GM10266 (cell line): Measurements from ENCODE around the gene APEH.
A peak's percentile ranks its signal among the peaks of the same experiment; 100 is the strongest.

Experiments used
- DNase-seq: peaks from one replicate; pipeline ENCODE4 v3.0.0; 2012; ENCODE audit errors: extremely low spot score
- TF ChIP-seq, protein P1 (sequence below): IDR thresholded peaks from 2 replicates; pipeline ENCODE4 v1.5.1; 2012; ENCODE audit warnings: mild to moderate bottlenecking, low read depth; ENCODE audit not compliant: control insufficient read depth, insufficient read depth; ENCODE audit errors: missing control alignments

Gene APEH

DNA sequence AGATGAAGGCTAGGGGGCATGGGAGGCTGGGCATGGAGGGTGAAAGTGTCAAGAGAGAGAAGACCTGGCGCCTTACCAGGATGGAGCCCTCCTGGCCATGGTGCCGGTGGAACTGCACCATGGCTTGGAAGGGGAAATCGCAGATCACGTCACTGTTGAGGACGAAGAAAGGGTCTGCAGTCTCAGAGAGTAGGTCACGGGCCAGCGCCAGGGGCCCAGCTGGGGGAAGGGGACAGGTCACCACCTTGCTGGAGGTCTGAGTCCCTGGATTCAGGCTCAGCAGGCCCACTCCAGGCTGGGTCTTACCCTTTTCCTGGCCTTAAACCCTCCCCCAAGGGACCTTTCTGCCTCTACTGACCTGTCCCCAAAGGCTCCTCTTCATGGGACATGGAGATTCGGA lies 48.7 kb downstream of the APEH start:
- TF ChIP-seq, protein P1, sequence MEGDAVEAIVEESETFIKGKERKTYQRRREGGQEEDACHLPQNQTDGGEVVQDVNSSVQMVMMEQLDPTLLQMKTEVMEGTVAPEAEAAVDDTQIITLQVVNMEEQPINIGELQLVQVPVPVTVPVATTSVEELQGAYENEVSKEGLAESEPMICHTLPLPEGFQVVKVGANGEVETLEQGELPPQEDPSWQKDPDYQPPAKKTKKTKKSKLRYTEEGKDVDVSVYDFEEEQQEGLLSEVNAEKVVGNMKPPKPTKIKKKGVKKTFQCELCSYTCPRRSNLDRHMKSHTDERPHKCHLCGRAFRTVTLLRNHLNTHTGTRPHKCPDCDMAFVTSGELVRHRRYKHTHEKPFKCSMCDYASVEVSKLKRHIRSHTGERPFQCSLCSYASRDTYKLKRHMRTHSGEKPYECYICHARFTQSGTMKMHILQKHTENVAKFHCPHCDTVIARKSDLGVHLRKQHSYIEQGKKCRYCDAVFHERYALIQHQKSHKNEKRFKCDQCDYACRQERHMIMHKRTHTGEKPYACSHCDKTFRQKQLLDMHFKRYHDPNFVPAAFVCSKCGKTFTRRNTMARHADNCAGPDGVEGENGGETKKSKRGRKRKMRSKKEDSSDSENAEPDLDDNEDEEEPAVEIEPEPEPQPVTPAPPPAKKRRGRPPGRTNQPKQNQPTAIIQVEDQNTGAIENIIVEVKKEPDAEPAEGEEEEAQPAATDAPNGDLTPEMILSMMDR = no peak
- no peak for DNase-seq

DNA sequence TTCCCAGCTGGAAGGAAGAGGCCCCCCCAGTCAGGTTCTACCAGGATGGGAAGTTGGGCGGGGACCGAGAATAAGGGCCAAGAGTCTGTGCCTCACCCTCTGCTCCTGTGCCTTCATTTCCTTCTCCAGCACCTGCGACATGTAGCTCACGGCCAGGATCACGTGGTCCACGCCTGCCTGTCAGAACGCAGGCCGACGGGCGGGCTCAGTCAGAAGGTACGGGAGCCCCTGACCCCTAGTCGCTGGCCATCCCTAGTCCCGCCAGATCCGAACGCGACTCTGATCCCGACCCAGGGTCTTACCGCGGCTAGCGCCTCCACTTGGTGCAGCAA lies 49.1 kb downstream of the APEH start:
- TF ChIP-seq, protein P1 = no peak
- peak; percentile 72 for DNase-seq

DNA sequence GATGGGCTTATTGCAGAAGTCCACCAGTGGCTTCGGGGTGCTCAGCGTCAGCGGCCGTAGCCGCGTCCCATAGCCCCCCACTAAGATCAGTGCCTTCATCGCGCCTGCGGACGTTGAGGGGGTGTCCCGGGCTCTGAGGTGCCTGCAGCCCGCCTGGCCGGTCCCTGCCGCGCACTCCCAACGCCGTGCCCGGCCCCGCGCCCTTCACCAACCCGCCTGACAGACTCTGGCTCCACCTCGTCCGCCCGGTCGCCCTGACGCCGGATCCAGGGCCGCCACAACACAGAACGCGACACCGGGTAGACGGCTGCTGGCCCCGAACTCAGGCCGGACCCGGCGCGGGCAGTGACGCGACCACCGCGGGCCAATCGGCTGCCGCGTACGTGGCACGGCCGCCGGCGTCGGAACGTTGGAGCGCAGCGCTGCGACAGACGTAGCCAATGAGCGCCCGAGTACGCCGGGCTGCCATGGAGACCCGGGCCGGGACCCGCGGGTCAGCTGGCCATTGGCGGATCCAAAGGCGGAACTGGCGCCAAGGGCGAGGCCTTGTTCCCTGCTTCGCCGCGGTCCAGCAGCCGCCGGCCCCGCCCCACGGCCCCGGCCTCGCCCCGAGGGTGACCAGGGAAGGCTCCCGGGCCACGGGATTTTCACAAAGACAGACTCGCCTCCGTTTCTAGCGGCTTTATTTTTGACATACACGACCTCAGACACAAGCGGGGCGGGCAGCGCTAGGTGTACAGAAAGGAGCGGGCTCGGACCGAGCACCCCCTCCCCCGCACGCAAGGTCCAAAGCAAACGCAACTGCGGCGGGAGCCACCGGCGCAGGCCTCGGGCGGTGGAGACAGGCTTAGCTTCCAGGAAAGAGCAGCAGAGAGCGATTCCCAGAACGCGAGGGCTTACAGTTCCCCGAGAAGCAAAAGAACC lies 49.7 kb downstream of the APEH start, which contains the start of gene GMPPB:
Gene GMPPB, minus strand, starts transcription at position 324 of the 924 bp plus-strand sequence. Its CDS starts 225 bp downstream, at position 99.
- DNase-seq = peak; percentile 98
- TF ChIP-seq, protein P1 = no peak

DNA sequence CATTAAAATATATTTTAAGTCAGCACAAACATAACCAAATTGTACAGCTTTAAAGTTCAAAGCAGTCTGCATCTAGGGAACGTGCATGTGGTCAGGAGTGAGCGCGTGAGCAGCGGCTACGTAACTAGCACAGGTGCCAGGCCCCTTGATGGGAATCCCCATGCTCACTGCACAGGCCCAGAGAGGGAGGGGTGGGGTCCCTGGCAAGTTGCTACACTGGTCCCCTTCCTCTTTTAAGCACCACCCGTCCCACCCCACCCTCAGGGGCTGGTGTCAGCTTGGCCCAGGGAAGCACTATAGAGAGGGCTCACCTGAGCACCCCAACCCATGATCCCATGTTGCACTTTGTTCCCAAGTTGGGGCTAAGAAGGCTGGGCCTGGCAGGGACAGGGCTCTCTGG lies 50.4 kb downstream of the APEH start:
- peak; percentile 55 for DNase-seq
- TF ChIP-seq, protein P1 = no peak

DNA sequence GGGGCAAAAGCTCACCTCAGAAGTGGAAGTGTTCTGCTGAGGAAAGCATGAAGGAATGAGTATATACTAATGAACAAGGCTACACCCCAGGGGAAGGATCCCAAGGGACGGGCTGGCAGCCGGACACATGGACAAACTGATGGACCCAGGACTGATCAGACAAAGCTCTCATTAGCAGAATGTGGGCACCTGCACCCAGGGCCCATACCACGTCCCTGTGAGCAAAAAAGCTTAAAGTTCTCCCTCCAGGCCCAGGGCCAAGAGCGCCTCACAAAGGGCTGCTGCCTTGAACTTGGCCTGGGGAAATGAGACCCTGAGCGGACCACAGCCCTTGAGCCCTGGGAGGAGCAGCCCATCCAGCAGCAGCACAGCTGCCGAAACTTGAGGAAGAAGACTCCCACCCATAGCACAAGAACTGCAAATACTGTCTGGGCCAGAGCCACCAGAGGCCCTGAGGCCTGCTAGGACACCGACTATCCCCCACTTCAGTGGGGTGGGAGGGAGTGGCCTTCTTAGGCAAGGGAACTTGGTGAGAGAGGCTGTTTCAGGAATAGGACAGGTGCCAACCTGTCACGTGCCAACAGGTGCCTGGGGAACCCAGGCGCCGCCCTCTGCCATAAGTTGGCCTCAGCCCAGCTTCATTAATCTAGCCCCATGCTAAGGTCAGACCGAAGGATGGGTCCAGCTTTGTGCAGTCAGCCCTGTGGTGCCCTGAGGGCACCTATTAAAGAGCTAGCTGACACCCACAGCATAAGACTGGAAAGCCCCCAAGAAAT lies 51.9 kb downstream of the APEH start:
- DNase-seq = no peak
- TF ChIP-seq, protein P1 = no peak

DNA sequence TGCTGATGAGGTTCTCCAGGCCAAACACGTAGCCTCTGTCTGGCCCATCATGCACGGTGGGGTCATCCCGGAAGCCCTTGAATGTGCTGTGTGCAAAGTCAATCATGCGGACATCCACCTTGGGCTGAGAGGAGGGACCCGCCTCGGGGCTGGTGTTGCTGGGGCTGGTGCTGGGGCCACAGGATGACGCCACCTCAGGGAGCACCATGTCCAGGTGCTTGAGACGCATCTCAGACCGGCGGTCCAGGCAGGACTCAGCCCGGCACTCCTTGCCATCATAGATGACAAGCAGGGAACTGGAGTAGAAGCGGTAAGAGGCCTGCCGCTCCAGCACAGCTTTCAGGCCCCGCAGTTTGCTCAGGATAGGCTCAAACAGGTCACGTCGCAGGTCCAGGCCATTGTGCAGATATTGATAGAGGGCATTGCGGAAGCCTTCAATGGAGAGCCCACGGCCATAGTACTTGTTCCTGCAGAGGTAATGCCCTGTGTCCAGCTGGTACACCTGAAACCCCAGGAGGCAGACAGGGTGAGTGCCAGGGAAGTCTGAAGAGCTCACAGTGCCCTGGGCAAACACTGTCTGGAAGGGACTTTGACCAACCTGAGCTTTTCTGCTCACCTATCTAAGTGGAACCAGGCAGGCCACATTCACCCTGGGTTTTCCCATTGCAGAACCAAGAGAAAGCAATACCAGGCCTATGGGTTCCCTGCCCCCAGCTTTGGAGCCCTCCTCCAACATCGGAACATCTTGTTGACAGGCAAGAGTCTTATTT lies 53.2 kb downstream of the APEH start:
- TF ChIP-seq, protein P1 = no peak
- DNase-seq = peak; percentile 47
